ENCODE measurements around the gene ZBTB43. TPM values are rescaled to one million over a fixed set of nuclear protein-coding genes. Genes with fewer than 3 reads are reported as not detected.
"Not testable (repeated sequence)": the region's sequence is repeated elsewhere in the genome, so short reads cannot be mapped to it uniquely, and the experiment has no call there.

The ZBTB43 gene
- total RNA-seq, 1 experiment from 2014 or later = 15.4 TPM

DNA sequence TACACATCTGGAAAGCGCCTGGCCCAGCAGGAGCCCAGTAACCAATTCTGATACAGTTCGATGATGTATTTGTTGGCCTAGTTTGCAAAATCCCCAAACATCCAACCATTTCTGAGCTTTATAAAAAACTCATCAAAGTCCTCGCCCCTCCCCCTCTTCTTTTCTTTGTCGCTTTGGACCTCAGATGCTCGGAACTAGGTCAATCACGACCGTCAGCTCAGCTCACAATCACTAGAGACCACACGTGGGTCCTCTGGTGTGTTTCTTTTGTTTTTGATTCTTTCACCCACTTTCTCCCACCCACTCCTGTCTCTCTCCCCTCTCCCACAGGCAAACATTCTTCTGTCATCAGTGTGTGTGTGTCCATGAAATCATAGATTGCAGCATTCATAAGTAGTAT, 26.7 kb upstream of the ZBTB43 start (continued):
- no peak for TF ChIP-seq POLR2AphosphoS5 (IDR thresholded peaks at IDR 0.05; ENCODE audit: low read depth, low read length)
- no peak for TF ChIP-seq CTCF (IDR thresholded peaks at IDR 0.05 in 2 of 3, conservative IDR thresholded peaks at IDR 0.05 in 1 of 3; ENCODE audit: borderline replicate concordance in 1 of 3, insufficient read depth in 1 of 3, low read depth in 2 of 3, low read length in 2 of 3)
- no peak for TF ChIP-seq RAD21 (IDR thresholded peaks at IDR 0.05; ENCODE audit: low read depth)
- no peak for TF ChIP-seq ZBTB33 (IDR thresholded peaks at IDR 0.05; ENCODE audit: extremely low read depth, insufficient replicate concordance, low read length)
- TF ChIP-seq EZH2phosphoT487 (IDR thresholded peaks at IDR 0.05; ENCODE audit: borderline replicate concordance) = no peak

DNA sequence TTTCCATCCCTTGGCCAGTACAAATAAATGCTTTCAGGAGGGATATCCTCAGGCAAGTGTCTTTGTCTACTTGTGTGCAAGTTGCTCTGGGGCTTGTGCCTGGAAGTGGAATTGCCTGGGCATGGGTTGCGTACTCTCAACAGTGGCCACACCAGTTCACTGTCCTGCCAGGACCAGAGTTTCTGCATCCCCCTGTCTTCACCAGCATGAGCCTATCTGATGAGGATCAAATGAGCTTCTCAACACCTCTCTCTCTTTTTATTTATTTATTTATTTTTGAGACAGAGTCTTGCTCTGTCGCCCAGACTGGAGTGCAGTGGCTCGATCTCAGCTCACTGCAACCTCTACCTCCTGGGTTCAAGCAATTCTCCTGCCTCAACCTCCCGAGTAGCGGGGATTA, 26.1 kb upstream of the ZBTB43 start:
- H3K27me3 ChIP-seq (ENCODE audit: insufficient read depth, low read length); intact Hi-C loops (cut with micrococcal nuclease); BruUV-seq (replicated peaks); H3K79me2 ChIP-seq (ENCODE audit: insufficient read depth, low read length); POLR2A ChIA-PET; H3K4me3 ChIP-seq (replicated peaks in 1 of 2; ENCODE audit: low read depth in 1 of 2, low read length in 2 of 2); H3K4me1 ChIP-seq (ENCODE audit: control insufficient read depth in 1 of 2, insufficient read depth in 2 of 2, low read length in 2 of 2); DNase-seq (ENCODE audit: low read depth, low spot score); H3K9me2 ChIP-seq (ENCODE audit: insufficient read depth); H3K9ac ChIP-seq (ENCODE audit: low read length); H3K36me3 ChIP-seq (ENCODE audit: control insufficient read depth in 1 of 2, insufficient read depth in 2 of 2, low read length in 2 of 2); H3K4me2 ChIP-seq (ENCODE audit: low read length); H2AFZ ChIP-seq (ENCODE audit: low read depth, low read length, poor library complexity, severe bottlenecking); H3K9me3 ChIP-seq (ENCODE audit: control insufficient read depth in 1 of 2, insufficient read depth in 1 of 2, low read depth in 1 of 2, low read length in 2 of 2); ATAC-seq; H4K20me1 ChIP-seq (ENCODE audit: insufficient read depth); H3K27ac ChIP-seq (ENCODE audit: low read depth, low read length): not testable (repeated sequence)
- CTCF ChIA-PET = interaction anchor here (0.9 to 9.3 kb wide), 4 partner anchors 13 to 280 kb away, joined by 3 to 340 read pairs (median 4); no protein-coding TSS in a partner anchor
- RAD21 ChIA-PET (ENCODE audit: low non-redundant PET in 1 of 2, low total read pairs in 2 of 2, uncharacterized antibody in 2 of 2, unreplicated experiment in 2 of 2) = interaction anchor here in 1 of 2 experiments (1.2 kb wide), 1 partner anchor 72 kb away, joined by 3 read pairs; no protein-coding TSS in a partner anchor

All from HCT116 (cell line).